Trophoblast cell (in vitro differentiated cells and primary cell): ENCODE results near the gene CBL.
A peak's percentile ranks its signal among the peaks of the same experiment; 100 is the strongest.
"Not testable (repeated sequence)": the region's sequence is repeated elsewhere in the genome, so short reads cannot be mapped to it uniquely, and the experiment has no call there.

Experiments used
- DNase-seq, 2 donors: peaks; one replicate each; pipeline ENCODE4 v3.0.0-alpha.2; 2016
- H2AFZ ChIP-seq: 2 replicates; pipeline ENCODE4 v1.6.1; 2013; ENCODE audit warnings: low read length, moderate library complexity, mild to moderate bottlenecking; ENCODE audit not compliant: insufficient read depth, poor library complexity
- H2AK5ac ChIP-seq: 2 replicates; pipeline ENCODE4 v1.6.1; 2013; ENCODE audit warnings: mild to moderate bottlenecking, low read length
- H2BK120ac ChIP-seq: 2 replicates; pipeline ENCODE4 v1.6.1; 2013; ENCODE audit warnings: low read length, mild to moderate bottlenecking, moderate library complexity; ENCODE audit not compliant: insufficient read depth, poor library complexity
- H2BK12ac ChIP-seq: 2 replicates; pipeline ENCODE4 v1.6.1; 2013; ENCODE audit warnings: mild to moderate bottlenecking, low read length, moderate library complexity
- H2BK5ac ChIP-seq: 2 replicates; pipeline ENCODE4 v1.6.1; 2013; ENCODE audit warnings: low read length, low read depth, moderate library complexity, mild to moderate bottlenecking; ENCODE audit not compliant: poor library complexity
- H3K14ac ChIP-seq: 2 replicates; pipeline ENCODE4 v1.6.1; 2013; ENCODE audit warnings: mild to moderate bottlenecking, low read length
- H3K18ac ChIP-seq: 2 replicates; pipeline ENCODE4 v1.6.1; 2013; ENCODE audit warnings: mild to moderate bottlenecking, low read length
- H3K23ac ChIP-seq: 2 replicates; pipeline ENCODE4 v1.6.1; 2013; ENCODE audit warnings: low read length
- H3K27ac ChIP-seq: 2 replicates; pipeline ENCODE4 v1.5.1; 2013; ENCODE audit warnings: low read depth, mild to moderate bottlenecking, inconsistent platforms, low read length, moderate library complexity
- H3K27me3 ChIP-seq: 2 replicates; pipeline ENCODE4 v1.6.1; 2013; ENCODE audit warnings: inconsistent platforms, mild to moderate bottlenecking, low read length, moderate library complexity; ENCODE audit not compliant: insufficient read depth
- H3K36me3 ChIP-seq, 2 experiments: 1 replicate in 1 of 2; 2 replicates in 1 of 2; pipeline ENCODE4 v1.6.1; 2013; ENCODE audit warnings: low read length in 2 of 2, mild to moderate bottlenecking in 2 of 2, moderate library complexity in 1 of 2; ENCODE audit not compliant: insufficient read depth in 2 of 2, control insufficient read depth in 1 of 2
- H3K4ac ChIP-seq: 2 replicates; pipeline ENCODE4 v1.6.1; 2013; ENCODE audit warnings: low read depth, mild to moderate bottlenecking, low read length, moderate library complexity
- H3K4me1 ChIP-seq, 2 experiments: 1 replicate in 1 of 2; 2 replicates in 1 of 2; pipeline ENCODE4 v1.6.1; 2013; ENCODE audit warnings: low read length in 2 of 2, mild to moderate bottlenecking in 2 of 2, moderate library complexity in 1 of 2; ENCODE audit not compliant: insufficient read depth in 2 of 2, control insufficient read depth in 1 of 2
- H3K4me2 ChIP-seq: 2 replicates; pipeline ENCODE4 v1.6.1; 2013; ENCODE audit warnings: inconsistent platforms, mild to moderate bottlenecking, low read length, moderate library complexity
- H3K4me3 ChIP-seq: 2 replicates; pipeline ENCODE4 v1.5.1; 2013; ENCODE audit warnings: mild to moderate bottlenecking, low read depth, low read length, inconsistent platforms
- H3K79me1 ChIP-seq: one replicate; pipeline ENCODE4 v1.6.1; 2013; ENCODE audit warnings: low read length
- H3K79me2 ChIP-seq: 2 replicates; pipeline ENCODE4 v1.6.1; 2013; ENCODE audit warnings: low read length, mild to moderate bottlenecking; ENCODE audit not compliant: control insufficient read depth, insufficient read depth, poor library complexity
- H3K9ac ChIP-seq: 2 replicates; pipeline ENCODE4 v1.6.1; 2013; ENCODE audit warnings: mild to moderate bottlenecking, low read length
- H3K9me3 ChIP-seq: 2 replicates; pipeline ENCODE4 v1.6.1; 2013; ENCODE audit warnings: low read depth, mild to moderate bottlenecking, control low read depth, inconsistent platforms, low read length; ENCODE audit not compliant: insufficient read depth
- H4K12ac ChIP-seq: 2 replicates; pipeline ENCODE4 v1.6.1; 2013; ENCODE audit warnings: low read depth, mild to moderate bottlenecking, low read length, moderate library complexity
- H4K8ac ChIP-seq: 2 replicates; pipeline ENCODE4 v1.6.1; 2013; ENCODE audit warnings: low read depth, mild to moderate bottlenecking, low read length, moderate library complexity
- H4K91ac ChIP-seq: one replicate; pipeline ENCODE4 v1.6.1; 2013; ENCODE audit warnings: low read depth, mild to moderate bottlenecking, low read length, moderate library complexity
- WGBS: extraction: QIAGEN DNeasy Blood & Tissue Kit; methylation state at CpG from one replicate; pipeline ENCODE4 v1.1.7; 2013; ENCODE audit warnings: missing lambda C conversion rate; ENCODE audit not compliant: insufficient read length, insufficient coverage; ENCODE audit errors: extremely low coverage; 5-methylcytosine and 5-hydroxymethylcytosine counted together

Gene CBL

GRCh38 chr11:119160151-119160550, 46.0 kb upstream of the CBL start:
- H3K4me3 ChIP-seq = no peak overlapping the region
- no CpG with 5 or more reads among the region's 9 CpGs for WGBS
- no peak overlapping the region for H4K91ac ChIP-seq
- H4K8ac ChIP-seq = no peak overlapping the region
- no peak overlapping the region for H4K12ac ChIP-seq
- no peaks in the 10 kb centered on the region for H3K36me3 ChIP-seq
- no peak overlapping the region for H3K9ac ChIP-seq
- no peak overlapping the region for H3K4me2 ChIP-seq
- no peak for DNase-seq
- H3K4ac ChIP-seq = no peak overlapping the region
- no peaks in the 10 kb centered on the region for H3K4me1 ChIP-seq
- H3K27ac ChIP-seq = no peak overlapping the region
- no peak overlapping the region for H3K18ac ChIP-seq
- no peaks in the 10 kb centered on the region for H3K9me3 ChIP-seq
- H3K27me3 ChIP-seq = no peaks in the 10 kb centered on the region
- H2BK120ac ChIP-seq = no peak overlapping the region
- H2AK5ac ChIP-seq = no peak overlapping the region
- no peak overlapping the region for H2BK5ac ChIP-seq
- H3K79me2 ChIP-seq = no peaks in the 10 kb centered on the region
- no peak overlapping the region for H2AFZ ChIP-seq
- no peaks in the 10 kb centered on the region for H3K79me1 ChIP-seq
- no peak overlapping the region for H3K14ac ChIP-seq
- no peak overlapping the region for H3K23ac ChIP-seq
- H2BK12ac ChIP-seq = no peak overlapping the region

- Histone ChIP-seq H3K14ac (no peak overlapping the region), H4K8ac (no peak overlapping the region), H3K18ac (no peak overlapping the region), H3K4me3 (no peak overlapping the region), H3K79me1 (no peaks in the 10 kb centered on the region), H3K36me3 (no peaks in the 10 kb centered on the region), H3K9me3 (no peaks in the 10 kb centered on the region), H3K27ac (no peak overlapping the region), H2BK5ac (no peak overlapping the region), H3K4ac (no peak overlapping the region), H2BK120ac (no peak overlapping the region), H2BK12ac (no peak overlapping the region), H3K9ac (no peak overlapping the region), H4K91ac (no peak overlapping the region), H3K4me1 (peaks cover 0 to 2% of the 10 kb centered on the region in 2 experiments), H2AK5ac (no peak overlapping the region), H3K79me2 (no peaks in the 10 kb centered on the region), H4K12ac (no peak overlapping the region), H2AFZ (no peak overlapping the region), H3K4me2 (no peak overlapping the region), H3K27me3 (no peaks in the 10 kb centered on the region), H3K23ac (no peak overlapping the region)
- DNase-seq = no peak
- WGBS = no CpG with 5 or more reads among the region's 8 CpGs
Observed at GRCh38 chr11:119161871-119162270, 44.3 kb upstream of the CBL start.

GRCh38 chr11:119166368-119167076, 39.6 kb upstream of the CBL start:
- no peak overlapping the region for H3K18ac ChIP-seq
- no peak overlapping the region for H2AFZ ChIP-seq
- no peak overlapping the region for H3K9ac ChIP-seq
- H3K4ac ChIP-seq = no peak overlapping the region
- no peak overlapping the region for H3K4me2 ChIP-seq
- no peaks in the 10 kb centered on the region for H3K9me3 ChIP-seq
- H2BK5ac ChIP-seq = no peak overlapping the region
- H3K36me3 ChIP-seq = no peaks in the 10 kb centered on the region
- no peak overlapping the region for H4K8ac ChIP-seq
- no peak overlapping the region for H2BK12ac ChIP-seq
- no peak overlapping the region for H2AK5ac ChIP-seq
- DNase-seq = peak; percentile 21 to 28
- H3K23ac ChIP-seq = no peak overlapping the region
- no CpG with 5 or more reads among the region's 8 CpGs for WGBS
- H3K79me1 ChIP-seq = peaks cover 8% of the 10 kb centered on the region
- H4K12ac ChIP-seq = no peak overlapping the region
- peaks cover 5 to 8% of the 10 kb centered on the region in 2 experiments for H3K4me1 ChIP-seq
- peaks cover 5% of the 10 kb centered on the region for H3K79me2 ChIP-seq
- no peak overlapping the region for H4K91ac ChIP-seq
- H3K27me3 ChIP-seq = no peaks in the 10 kb centered on the region
- H3K4me3 ChIP-seq = no peak overlapping the region
- no peak overlapping the region for H3K14ac ChIP-seq
- no peak overlapping the region for H3K27ac ChIP-seq
- no peak overlapping the region for H2BK120ac ChIP-seq

- not testable (repeated sequence) for H2AFZ ChIP-seq, H2AK5ac ChIP-seq, H3K79me2 ChIP-seq, H3K9me3 ChIP-seq, H3K23ac ChIP-seq, H3K4ac ChIP-seq, H4K8ac ChIP-seq, H3K4me3 ChIP-seq, H3K14ac ChIP-seq, H4K12ac ChIP-seq, H4K91ac ChIP-seq, H3K4me1 ChIP-seq, DNase-seq, H3K27ac ChIP-seq, H2BK5ac ChIP-seq, H3K9ac ChIP-seq, H2BK120ac ChIP-seq, H2BK12ac ChIP-seq, H3K79me1 ChIP-seq, H3K27me3 ChIP-seq, H3K4me2 ChIP-seq, H3K36me3 ChIP-seq, H3K18ac ChIP-seq
- WGBS = no CpG with 5 or more reads among the region's 10 CpGs
Observed at GRCh38 chr11:119167077-119167458, 39.1 kb upstream of the CBL start.
